Caco-2 (cell line): Measurements from ENCODE around the gene ELF3. TPM values are rescaled to one million over a fixed set of nuclear protein-coding genes. Genes with fewer than 3 reads are reported as not detected.

Experiments
- BruUV-seq: library from RNA; stranded (reverse); fragments of 400-500 nt; replicated peaks from 2 replicates; lab custom pipeline; 2021; lab: Mats Ljungman, UMichigan
- CTCF ChIA-PET: fragments of 300-600 bp; sonication (Branson Sonifier 250); formaldehyde crosslinking; loops from one replicate; lab custom pipeline; 2022; ENCODE audit warnings: antibody characterized with exemption; lab: Charles Lee
- POLR2A ChIA-PET: fragments of 300-600 bp; sonication (Branson Sonifier 250); formaldehyde crosslinking; loops from one replicate; lab custom pipeline; 2022; ENCODE audit warnings: antibody characterized with exemption; lab: Charles Lee
- DNase-seq, 2 experiments: peaks; one replicate each; pipeline versions ENCODE4 v3.0.0 to v3.0.0-alpha.2; 2020 to 2022
- H3K27me3 ChIP-seq: replicated peaks from 2 replicates; pipeline ENCODE4 v1.6.0; 2011; ENCODE audit warnings: low read length; ENCODE audit not compliant: control insufficient read depth, insufficient read depth
- H3K36me3 ChIP-seq: 2 replicates; pipeline ENCODE4 v1.5.1; 2011; ENCODE audit warnings: low read length; ENCODE audit not compliant: control insufficient read depth, insufficient read depth
- H3K4me1 ChIP-seq: fragments of 250-450 bp; sonication (Bioruptor Pico); 2 replicates; pipeline ENCODE4 v1.5.1; 2020; ENCODE audit warnings: mild to moderate bottlenecking
- H3K4me3 ChIP-seq: 2 replicates; pipeline ENCODE4 v1.5.1; 2011; ENCODE audit warnings: low read depth, mild to moderate bottlenecking, control low read depth, low read length
- H3K9me3 ChIP-seq: fragments of 250-450 bp; sonication (Bioruptor Pico); 2 replicates; pipeline ENCODE4 v1.5.1; 2020; ENCODE audit warnings: mild to moderate bottlenecking, moderate library complexity
- H3K27ac Mint-ChIP-seq: one replicate; pipeline ENCODE4 v1.8.0; 2022; ENCODE audit warnings: mixed read lengths; ENCODE audit not compliant: unreplicated experiment
- H3K27me3 Mint-ChIP-seq: one replicate; pipeline ENCODE4 v1.8.0; 2022; ENCODE audit warnings: mixed read lengths; ENCODE audit not compliant: insufficient read depth, unreplicated experiment
- H3K36me3 Mint-ChIP-seq: one replicate; pipeline ENCODE4 v1.8.0; 2022; ENCODE audit warnings: mild to moderate bottlenecking, mixed read lengths; ENCODE audit not compliant: insufficient read depth, unreplicated experiment
- H3K4me1 Mint-ChIP-seq: one replicate; pipeline ENCODE4 v1.8.0; 2022; ENCODE audit warnings: low read depth, mixed read lengths; ENCODE audit not compliant: unreplicated experiment
- H3K4me3 Mint-ChIP-seq: one replicate; pipeline ENCODE4 v1.8.0; 2022; ENCODE audit warnings: mild to moderate bottlenecking, moderate library complexity, mixed read lengths; ENCODE audit not compliant: unreplicated experiment
- H3K9me3 Mint-ChIP-seq: one replicate; pipeline ENCODE4 v1.8.0; 2022; ENCODE audit warnings: mixed read lengths; ENCODE audit not compliant: unreplicated experiment
- CTCF ChIP-seq, 2 experiments: fragments of 200-600 bp in 1 of 2; IDR thresholded peaks; 1 replicate in 1 of 2; 2 replicates in 1 of 2; pipeline versions ENCODE4 v1.5.1 to v1.8.0; 2011 to 2022; ENCODE audit warnings: antibody characterized with exemption in 1 of 2, control low read depth in 1 of 2, inconsistent platforms in 1 of 2, low read depth in 1 of 2, low read length in 1 of 2, mild to moderate bottlenecking in 1 of 2, moderate library complexity in 1 of 2; ENCODE audit not compliant: insufficient read depth in 1 of 2, severe bottlenecking in 1 of 2, unreplicated experiment in 1 of 2
- intact Hi-C: fragments of 100-400 bp; cut with micrococcal nuclease; formaldehyde crosslinking; loops from one replicate; pipeline ENCODE4 v1.10.0; 2022; ENCODE audit not compliant: unreplicated experiment
- total RNA-seq: library from RNA; stranded (reverse); gene quantifications from 2 replicates; pipeline ENCODE4 v1.2.3, GENCODE V29; 2022

The ELF3 gene
- total RNA-seq, 1 experiment from 2014 or later, result 116 TPM

GRCh38 chr1:202036595-202037387 is 26.4 kb downstream of the ELF3 start:
- Mint-ChIP-seq H3K27ac (peak overlapping the region; percentile 18), H3K4me3 (no peak overlapping the region), H3K4me1 (peaks cover 35% of the 10 kb centered on the region), H3K27me3 (no peaks in the 10 kb centered on the region), H3K36me3 (peaks cover 9% of the 10 kb centered on the region), H3K9me3 (no peaks in the 10 kb centered on the region)
- intact Hi-C loops, result no loop called here
- no peaks in the 10 kb centered on the region for H3K36me3 ChIP-seq
- peaks cover 5% of the 10 kb centered on the region; the same call in 1 of the 2 replicates for H3K9me3 ChIP-seq
- no peak for TF ChIP-seq CTCF (IDR thresholded peaks at IDR 0.05; ENCODE audit: insufficient read depth in 1 of 2, low read depth in 1 of 2, low read length in 1 of 2, severe bottlenecking in 1 of 2, unreplicated experiment in 1 of 2)
- no peak overlapping the region for H3K4me3 ChIP-seq
- no TSS peak for BruUV-seq
- DNase-seq, result no peak
- H3K27me3 ChIP-seq, result no peaks in the 10 kb centered on the region
- ChIA-PET CTCF (no interaction called here), POLR2A (interaction anchor here (0.6 kb wide), 1 partner anchor 826 kb away, joined by 3 read pairs; no protein-coding TSS in a partner anchor)
- H3K4me1 ChIP-seq, result peaks cover 46% of the 10 kb centered on the region

- peaks cover 35% of the 10 kb centered on the region for H3K4me1 Mint-ChIP-seq
- TF ChIP-seq CTCF (IDR thresholded peaks at IDR 0.05; ENCODE audit: insufficient read depth in 1 of 2, low read depth in 1 of 2, low read length in 1 of 2, severe bottlenecking in 1 of 2, unreplicated experiment in 1 of 2), result no peak
- peak overlapping the region; percentile 51 for H3K27ac Mint-ChIP-seq
- intact Hi-C loops, result no loop called here
- H3K9me3 Mint-ChIP-seq, result no peaks in the 10 kb centered on the region
- peaks cover 9% of the 10 kb centered on the region for H3K36me3 Mint-ChIP-seq
- CTCF ChIA-PET, result no interaction called here
- no peaks in the 10 kb centered on the region for H3K27me3 Mint-ChIP-seq
- no peak overlapping the region for H3K4me3 Mint-ChIP-seq
- DNase-seq, result no peak
- Histone ChIP-seq H3K4me1 (peaks cover 52% of the 10 kb centered on the region), H3K36me3 (no peaks in the 10 kb centered on the region), H3K27me3 (no peaks in the 10 kb centered on the region), H3K4me3 (no peak overlapping the region), H3K9me3 (peaks cover 5% of the 10 kb centered on the region; the same call in 1 of the 2 replicates)
- BruUV-seq, result no TSS peak
- POLR2A ChIA-PET, result no interaction called here
These were observed 27.4 kb downstream of the ELF3 start for GRCh38 chr1:202037706-202038296.

DNA sequence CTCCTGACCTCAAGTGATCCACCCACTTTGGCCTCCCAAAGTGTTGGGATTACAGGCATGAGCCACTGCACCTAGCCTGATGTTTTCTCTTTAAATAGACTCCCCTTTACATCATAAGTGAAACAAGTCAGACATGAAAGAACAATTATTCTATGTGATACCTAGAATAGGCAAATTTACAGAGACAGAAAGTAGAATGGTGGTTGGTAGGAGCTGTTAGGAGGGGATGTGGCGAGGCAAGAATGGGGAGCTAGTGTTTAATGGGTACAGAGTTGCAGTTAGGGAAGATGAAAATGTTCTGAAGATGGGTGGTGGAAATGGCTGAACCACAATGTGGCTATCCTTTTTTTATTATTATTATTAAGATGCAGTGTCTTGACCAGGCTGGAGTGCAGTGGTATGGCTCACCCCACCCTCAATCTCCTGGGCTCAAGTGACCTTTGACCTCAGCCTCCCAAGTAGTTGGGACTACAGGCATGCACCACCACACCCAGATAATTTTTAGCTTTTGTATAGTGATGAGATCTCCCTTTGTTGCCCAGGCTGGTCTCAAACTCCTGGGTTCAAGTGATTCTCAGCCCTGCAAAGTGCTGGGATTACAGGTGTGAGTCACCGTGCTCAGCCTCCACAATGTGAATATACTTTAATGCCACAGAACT is 28.4 kb downstream of the ELF3 start:
- H3K4me3 ChIP-seq, result no peak overlapping the region
- Mint-ChIP-seq H3K4me3 (no peak overlapping the region), H3K36me3 (peaks cover 9% of the 10 kb centered on the region), H3K27me3 (no peaks in the 10 kb centered on the region), H3K27ac (no peak overlapping the region), H3K9me3 (no peaks in the 10 kb centered on the region), H3K4me1 (peaks cover 38% of the 10 kb centered on the region)
- ChIA-PET CTCF (no interaction called here), POLR2A (no interaction called here)
- H3K4me1 ChIP-seq, result peaks cover 56% of the 10 kb centered on the region
- no peaks in the 10 kb centered on the region for H3K36me3 ChIP-seq
- no peak for DNase-seq
- no TSS peak for BruUV-seq
- no peak for TF ChIP-seq CTCF (IDR thresholded peaks at IDR 0.05; ENCODE audit: insufficient read depth in 1 of 2, low read depth in 1 of 2, low read length in 1 of 2, severe bottlenecking in 1 of 2, unreplicated experiment in 1 of 2)
- intact Hi-C loops, result no loop called here
- peaks cover 5% of the 10 kb centered on the region; the same call in 1 of the 2 replicates for H3K9me3 ChIP-seq
- H3K27me3 ChIP-seq, result no peaks in the 10 kb centered on the region
